Activated B cell treated with CpG ODN at 0.5 μM for 24 hours (primary cell): ENCODE measurements around the gene UPK2. TPM values are rescaled to one million over a fixed set of nuclear protein-coding genes. Genes with fewer than 3 reads are reported as not detected.

Experiments used
- ATAC-seq: fragments of 200-7000 bp; cut with Tn5 transposase; one replicate; pipeline ENCODE4 v1.10.0; 2021; ENCODE audit warnings: low read depth, mild to moderate bottlenecking, moderate library complexity
- CTCF ChIA-PET: fragments of 350-600 bp; sonication (Branson Sonifier 250); formaldehyde crosslinking; loops from one replicate; lab custom pipeline; 2021; ENCODE audit warnings: antibody characterized with exemption; lab: Charles Lee
- POLR2A ChIA-PET: fragments of 350-600 bp; sonication (Branson Sonifier 250); formaldehyde crosslinking; loops from one replicate; lab custom pipeline; 2021; ENCODE audit warnings: antibody characterized with exemption; lab: Charles Lee
- DNase-seq: peaks from one replicate; pipeline ENCODE4 v3.0.0; 2022
- H3K27ac Mint-ChIP-seq: one replicate; pipeline ENCODE4 v1.8.0; 2020; ENCODE audit warnings: mixed read lengths
- H3K27me3 Mint-ChIP-seq: one replicate; pipeline ENCODE4 v1.8.0; 2021; ENCODE audit warnings: mixed read lengths
- H3K36me3 Mint-ChIP-seq: one replicate; pipeline ENCODE4 v1.8.0; 2021; ENCODE audit warnings: low read depth, mixed read lengths
- H3K4me1 Mint-ChIP-seq: one replicate; pipeline ENCODE4 v1.8.0; 2021; ENCODE audit warnings: mixed read lengths
- H3K4me3 Mint-ChIP-seq: one replicate; pipeline ENCODE4 v1.8.0; 2020; ENCODE audit warnings: mild to moderate bottlenecking, mixed read lengths
- H3K9me3 Mint-ChIP-seq: one replicate; pipeline ENCODE4 v1.8.0; 2020; ENCODE audit warnings: mixed read lengths
- CTCF ChIP-seq: fragments of 200-600 bp; IDR thresholded peaks from one replicate; pipeline ENCODE4 v1.8.0; 2022; ENCODE audit warnings: antibody characterized with exemption, mild to moderate bottlenecking
- intact Hi-C: fragments of 100-400 bp; cut with micrococcal nuclease; formaldehyde crosslinking; loops from one replicate; pipeline ENCODE4 v1.15.1; 2024
- total RNA-seq: library from RNA; stranded (reverse); gene quantifications from 2 replicates; pipeline ENCODE4 v1.2.3, GENCODE V29; 2022

The UPK2 gene
- total RNA-seq, 1 donor from 2014 or later = 0.27 TPM

- TF ChIP-seq CTCF = peak; percentile 87
- DNase-seq (peak; percentile 94), ATAC-seq (peak; percentile 52)
- ChIA-PET CTCF (interaction anchor here (1.3 to 1.7 kb wide), 2 partner anchors 15 to 45 kb away, joined by 3 to 11 read pairs; partner anchors contain the start of gene CXCR5), POLR2A (interaction anchor here (0.6 to 3.7 kb wide), 12 partner anchors 10 to 329 kb away, joined by 3 to 82 read pairs (median 6); partner anchors contain the start of genes CXCR5, DDX6 and UPK2)
- H3K27me3 Mint-ChIP-seq = peaks cover 2% of the 10 kb centered on the region
- H3K4me1 Mint-ChIP-seq = peaks cover 62% of the 10 kb centered on the region
- intact Hi-C loops = loop anchor here (1.0 to 5.0 kb wide), 7 partner anchors 45 to 1101 kb away; partner anchors contain the start of genes CXCR5, DDX6, RPS25 and TRAPPC4
- no peaks in the 10 kb centered on the region for H3K9me3 Mint-ChIP-seq
- peaks cover 7% of the 10 kb centered on the region for H3K36me3 Mint-ChIP-seq
- peak overlapping the region; percentile 95 for H3K4me3 Mint-ChIP-seq
- peak overlapping the region; percentile 98 for H3K27ac Mint-ChIP-seq
Measured at GRCh38 chr11:118928101-118928869, 27.8 kb upstream of the UPK2 start.

GRCh38 chr11:118928870-118929500, 27.1 kb upstream of the UPK2 start:
- DNase-seq (no peak), ATAC-seq (peak; percentile 7)
- no peak for TF ChIP-seq CTCF
- intact Hi-C loops = loop anchor here (1.0 to 5.0 kb wide), 8 partner anchors 46 to 1102 kb away; partner anchors contain the start of genes CXCR5, DDX6, RPS25 and SLC37A4
- CTCF ChIA-PET = interaction anchor here (1.3 to 3.4 kb wide), 5 partner anchors 16 to 46 kb away, joined by 3 to 55 read pairs (median 11); partner anchors contain the start of genes CXCR5 and UPK2
- POLR2A ChIA-PET = interaction anchor here (0.6 to 3.7 kb wide), 13 partner anchors 10 to 330 kb away, joined by 3 to 82 read pairs (median 5); partner anchors contain the start of genes CXCR5, DDX6 and UPK2
- H3K27ac Mint-ChIP-seq = peak overlapping the region; percentile 98
- peaks cover 2% of the 10 kb centered on the region for H3K27me3 Mint-ChIP-seq
- peaks cover 59% of the 10 kb centered on the region for H3K4me1 Mint-ChIP-seq
- no peaks in the 10 kb centered on the region for H3K9me3 Mint-ChIP-seq
- peak overlapping the region; percentile 95 for H3K4me3 Mint-ChIP-seq
- H3K36me3 Mint-ChIP-seq = peaks cover 7% of the 10 kb centered on the region

GRCh38 chr11:118929501-118930093, 26.5 kb upstream of the UPK2 start:
- peaks cover 56% of the 10 kb centered on the region for H3K4me1 Mint-ChIP-seq
- intact Hi-C loops = loop anchor here (1.0 to 5.0 kb wide), 6 partner anchors 22 to 1102 kb away; partner anchors contain the start of genes SLC37A4, UBE4A and UPK2
- H3K27ac Mint-ChIP-seq = peak overlapping the region; percentile 91
- ATAC-seq (peak; percentile 1), DNase-seq (peak; percentile 50)
- POLR2A ChIA-PET = interaction anchor here (0.6 to 3.7 kb wide), 18 partner anchors 11 to 524 kb away, joined by 3 to 82 read pairs (median 6); partner anchors contain the start of genes CXCR5, DDX6, RPS25 and TRAPPC4
- no peak for TF ChIP-seq CTCF
- H3K4me3 Mint-ChIP-seq = peak overlapping the region; percentile 95
- no peaks in the 10 kb centered on the region for H3K9me3 Mint-ChIP-seq
- CTCF ChIA-PET = interaction anchor here (0.7 to 3.4 kb wide), 14 partner anchors 11 to 240 kb away, joined by 3 to 55 read pairs (median 5); partner anchors contain the start of genes DDX6 and UPK2
- H3K27me3 Mint-ChIP-seq = peaks cover 2% of the 10 kb centered on the region
- peaks cover 7% of the 10 kb centered on the region for H3K36me3 Mint-ChIP-seq

- H3K4me1 Mint-ChIP-seq = peaks cover 61% of the 10 kb centered on the region
- CTCF ChIA-PET = interaction anchor here (0.7 to 3.4 kb wide), 15 partner anchors 10 to 240 kb away, joined by 3 to 55 read pairs (median 5); partner anchors contain the start of genes DDX6 and UPK2
- POLR2A ChIA-PET = interaction anchor here (0.6 to 3.7 kb wide), 15 partner anchors 18 to 525 kb away, joined by 3 to 82 read pairs (median 6); partner anchors contain the start of genes CXCR5, DDX6, RPS25 and TRAPPC4
- intact Hi-C loops = loop anchor here (1.0 kb wide), 3 partner anchors 23 to 240 kb away; partner anchors contain the start of gene UPK2
- peak; percentile 19 for TF ChIP-seq CTCF
- no peaks in the 10 kb centered on the region for H3K9me3 Mint-ChIP-seq
- peak overlapping the region; percentile 91 for H3K27ac Mint-ChIP-seq
- DNase-seq (peak; percentile 83), ATAC-seq (peak; percentile 8)
- peak overlapping the region; percentile 95 for H3K4me3 Mint-ChIP-seq
- peaks cover 2% of the 10 kb centered on the region for H3K27me3 Mint-ChIP-seq
- H3K36me3 Mint-ChIP-seq = peaks cover 7% of the 10 kb centered on the region
Measured at GRCh38 chr11:118930094-118930712, 25.9 kb upstream of the UPK2 start.
